22Rv1 (cell line): ENCODE results near the gene SMARCA4.
A peak's percentile ranks its signal among the peaks of the same experiment; 100 is the strongest.

Experiments used
- H3K27ac ChIP-seq: fragments of 450-650 bp; 2 replicates; pipeline ENCODE4 v1.5.1; 2017
- CTCF ChIP-seq: fragments of 450-650 bp; IDR thresholded peaks from 2 replicates; pipeline ENCODE4 v1.5.1; 2017; ENCODE audit warnings: mild to moderate bottlenecking
- ZFX ChIP-seq: fragments of 450-650 bp; IDR thresholded peaks from 2 replicates; pipeline ENCODE4 v1.6.1; 2017; ENCODE audit warnings: antibody characterized with exemption, borderline replicate concordance

Gene SMARCA4

GRCh38 chr19:10923260-10924112, 37.3 kb upstream of the SMARCA4 start:
- TF ChIP-seq ZFX (no peak), CTCF (no peak)

GRCh38 chr19:10924597-10924996, 36.2 kb upstream of the SMARCA4 start:
- TF ChIP-seq CTCF = no peak
- TF ChIP-seq ZFX = no peak
- no peak overlapping the region for H3K27ac ChIP-seq

More at GRCh38 chr19:10923260-10924112, 37.3 kb upstream of the SMARCA4 start:
- no peak overlapping the region; the same call in 1 of the 2 replicates for H3K27ac ChIP-seq

GRCh38 chr19:10927730-10928562, 32.9 kb upstream of the SMARCA4 start:
- H3K27ac ChIP-seq = peak overlapping the region; percentile 73
- no peak for TF ChIP-seq ZFX

GRCh38 chr19:10928563-10929401, 32.0 kb upstream of the SMARCA4 start, which contains the start of the genes TIMM29 and YIPF2:
TSS of gene TIMM29 (plus strand) at chr19:10928811. CDS start at chr19:10928823, 12 bp downstream.
TSS of gene YIPF2 (minus strand) at chr19:10928639. CDS start at chr19:10928410, 229 bp downstream.
- no peak for TF ChIP-seq ZFX
- no peak for TF ChIP-seq CTCF
- H3K27ac ChIP-seq = peak within 1 kb of the TSS; percentile 73

GRCh38 chr19:10929402-10929794, 31.4 kb upstream of the SMARCA4 start:
- peak overlapping the region; percentile 73 for H3K27ac ChIP-seq

GRCh38 chr19:10935371-10936059, 25.3 kb upstream of the SMARCA4 start:
- H3K27ac ChIP-seq = no peak overlapping the region
- TF ChIP-seq CTCF (no peak), ZFX (no peak)

More at GRCh38 chr19:10929402-10929794, 31.4 kb upstream of the SMARCA4 start:
- TF ChIP-seq CTCF (no peak), ZFX (no peak)
